HepG2 (cell line): ENCODE measurements around the gene GPSM1. TPM values are rescaled to one million over a fixed set of nuclear protein-coding genes. Genes with fewer than 3 reads are reported as not detected.
A peak's percentile ranks its signal among the peaks of the same experiment; 100 is the strongest.

Source experiments
- ADNP ChIP-seq: sonication (generic); formaldehyde crosslinking; IDR thresholded peaks from 2 replicates; pipeline ENCODE4 v1.4.0; 2020; ENCODE audit warnings: missing genetic modification reagents
- HDAC1 ChIP-seq: sonication (generic); formaldehyde crosslinking; IDR thresholded peaks from 2 replicates; pipeline ENCODE4 v1.5.1; 2020; ENCODE audit warnings: mild to moderate bottlenecking, missing genetic modification reagents
- HNF4A ChIP-seq: sonication (generic); formaldehyde crosslinking; IDR thresholded peaks from 2 replicates; pipeline ENCODE4 v1.4.0; 2020; ENCODE audit warnings: missing genetic modification reagents
- HNRNPLL ChIP-seq: fragments of 200-400 bp; formaldehyde crosslinking; IDR thresholded peaks from 2 replicates; pipeline ENCODE4 v1.6.1; 2017; ENCODE audit warnings: mild to moderate bottlenecking, low read depth, low read length; ENCODE audit not compliant: poor library complexity, severe bottlenecking
- KAT8 ChIP-seq: IDR thresholded peaks from 2 replicates; pipeline ENCODE4 v1.6.1; 2016; ENCODE audit warnings: missing genetic modification reagents, missing compliant biosample characterization
- MBNL3 ChIP-seq: fragments of 250-450 bp; sonication (Bioruptor Pico); conservative IDR thresholded peaks from 2 replicates; pipeline ENCODE4 v1.8.0; 2022; ENCODE audit warnings: mild to moderate bottlenecking, inconsistent platforms
- RBFOX2 ChIP-seq: fragments of 200-400 bp; formaldehyde crosslinking; IDR thresholded peaks from 2 replicates; pipeline ENCODE4 v1.6.1; 2017; ENCODE audit warnings: low read depth, mild to moderate bottlenecking, low read length
- RXRA ChIP-seq: sonication (generic); formaldehyde crosslinking; IDR thresholded peaks from 2 replicates; pipeline ENCODE4 v1.5.1; 2020; ENCODE audit warnings: missing genetic modification reagents
- YEATS4 ChIP-seq: sonication (generic); formaldehyde crosslinking; IDR thresholded peaks from 2 replicates; pipeline ENCODE4 v1.4.0; 2020; ENCODE audit warnings: missing genetic modification reagents, borderline replicate concordance
- ZKSCAN8 ChIP-seq: IDR thresholded peaks from 2 replicates; pipeline ENCODE4 v1.6.1; 2016; ENCODE audit warnings: borderline replicate concordance, missing genetic modification reagents, missing compliant biosample characterization
- ZNF143 ChIP-seq: sonication (generic); formaldehyde crosslinking; IDR thresholded peaks from 2 replicates; pipeline ENCODE4 v1.4.0; 2020; ENCODE audit warnings: missing genetic modification reagents
- ZNF20 ChIP-seq: sonication (generic); formaldehyde crosslinking; IDR thresholded peaks from 2 replicates; pipeline ENCODE4 v1.4.0; 2020; ENCODE audit warnings: mild to moderate bottlenecking, moderate library complexity, missing genetic modification reagents
- ZNF350 ChIP-seq: sonication (generic); formaldehyde crosslinking; IDR thresholded peaks from 2 replicates; pipeline ENCODE4 v1.4.0; 2020; ENCODE audit warnings: mild to moderate bottlenecking, low read depth, missing genetic modification reagents, borderline replicate concordance
- ZNF431 ChIP-seq: sonication (generic); formaldehyde crosslinking; IDR thresholded peaks from 2 replicates; pipeline ENCODE4 v1.9.0; 2022; ENCODE audit warnings: missing genetic modification reagents, low read depth, mild to moderate bottlenecking, borderline replicate concordance
- ZNF543 ChIP-seq: sonication (generic); formaldehyde crosslinking; IDR thresholded peaks from 2 replicates; pipeline ENCODE4 v1.4.0; 2020; ENCODE audit warnings: mild to moderate bottlenecking, missing genetic modification reagents
- ZNF557 ChIP-seq: sonication (generic); formaldehyde crosslinking; IDR thresholded peaks from 2 replicates; pipeline ENCODE4 v1.4.0; 2020; ENCODE audit warnings: missing genetic modification reagents
- ZNF607 ChIP-seq: sonication (generic); formaldehyde crosslinking; IDR thresholded peaks from 2 replicates; pipeline ENCODE4 v1.5.1; 2020; ENCODE audit warnings: missing genetic modification reagents, mild to moderate bottlenecking, borderline replicate concordance
- ZNF616 ChIP-seq: sonication (generic); formaldehyde crosslinking; IDR thresholded peaks from 2 replicates; pipeline ENCODE4 v1.5.0; 2020; ENCODE audit warnings: low read depth, mild to moderate bottlenecking, missing genetic modification reagents
- ZNF619 ChIP-seq: sonication (generic); formaldehyde crosslinking; IDR thresholded peaks from 2 replicates; pipeline ENCODE4 v1.4.0; 2020; ENCODE audit warnings: mild to moderate bottlenecking, missing genetic modification reagents
- ZNF777 ChIP-seq: sonication (generic); formaldehyde crosslinking; IDR thresholded peaks from 2 replicates; pipeline ENCODE4 v1.4.0; 2020; ENCODE audit warnings: missing genetic modification reagents
- polyA plus RNA-seq, 8 experiments: library from polyadenylated mRNA; depleted of rRNA in 3 of 8; stranded (reverse) in 7 of 8; unstranded in 1 of 8; fragments of >200 nt; fragmentation: Illumina TruSeq in 4 of 8; extraction: Trizol in 4 of 8; gene quantifications; 2 replicates each; pipeline versions ENCODE4 v1.2.1 to v1.2.3, GENCODE V29; 2011 to 2016; ENCODE audit warnings: low read depth in 4 of 8, missing spikeins in 1 of 8, mixed read lengths in 1 of 8; ENCODE audit not compliant: insufficient read depth in 1 of 8
- total RNA-seq, 5 experiments: library from RNA; depleted of rRNA; stranded (reverse); fragments of >200 nt; fragmentation: Illumina TruSeq; extraction: Trizol; gene quantifications; 2 replicates each; pipeline ENCODE4 v1.2.3, GENCODE V29; 2016; ENCODE audit warnings: low read depth in 1 of 5
- TF ChIP-seq, protein P1 (sequence below): sonication (generic); formaldehyde crosslinking; IDR thresholded peaks from 2 replicates; pipeline ENCODE4 v1.5.0; 2020; ENCODE audit warnings: mild to moderate bottlenecking, missing genetic modification reagents, moderate library complexity
- TF ChIP-seq, protein P2 (sequence below): sonication (generic); formaldehyde crosslinking; conservative IDR thresholded peaks from 2 replicates; pipeline ENCODE4 v1.8.1; 2023; ENCODE audit warnings: missing genetic modification reagents
- TF ChIP-seq, protein P3 (sequence below): sonication (generic); formaldehyde crosslinking; IDR thresholded peaks from 2 replicates; pipeline ENCODE4 v1.8.0; 2022; ENCODE audit warnings: missing genetic modification reagents, mild to moderate bottlenecking, inconsistent platforms, borderline replicate concordance
- TF ChIP-seq, protein P4 (sequence below): IDR thresholded peaks from 2 replicates; pipeline ENCODE4 v1.6.1; 2016; ENCODE audit warnings: missing compliant biosample characterization, missing genetic modification reagents, borderline replicate concordance

The GPSM1 gene
- total and polyA plus RNA-seq, 2 of the 13 experiments (the other 11 are each of a cell fraction or from before 2014, with no cell fraction given), result 1.0 to 2.4 TPM

DNA sequence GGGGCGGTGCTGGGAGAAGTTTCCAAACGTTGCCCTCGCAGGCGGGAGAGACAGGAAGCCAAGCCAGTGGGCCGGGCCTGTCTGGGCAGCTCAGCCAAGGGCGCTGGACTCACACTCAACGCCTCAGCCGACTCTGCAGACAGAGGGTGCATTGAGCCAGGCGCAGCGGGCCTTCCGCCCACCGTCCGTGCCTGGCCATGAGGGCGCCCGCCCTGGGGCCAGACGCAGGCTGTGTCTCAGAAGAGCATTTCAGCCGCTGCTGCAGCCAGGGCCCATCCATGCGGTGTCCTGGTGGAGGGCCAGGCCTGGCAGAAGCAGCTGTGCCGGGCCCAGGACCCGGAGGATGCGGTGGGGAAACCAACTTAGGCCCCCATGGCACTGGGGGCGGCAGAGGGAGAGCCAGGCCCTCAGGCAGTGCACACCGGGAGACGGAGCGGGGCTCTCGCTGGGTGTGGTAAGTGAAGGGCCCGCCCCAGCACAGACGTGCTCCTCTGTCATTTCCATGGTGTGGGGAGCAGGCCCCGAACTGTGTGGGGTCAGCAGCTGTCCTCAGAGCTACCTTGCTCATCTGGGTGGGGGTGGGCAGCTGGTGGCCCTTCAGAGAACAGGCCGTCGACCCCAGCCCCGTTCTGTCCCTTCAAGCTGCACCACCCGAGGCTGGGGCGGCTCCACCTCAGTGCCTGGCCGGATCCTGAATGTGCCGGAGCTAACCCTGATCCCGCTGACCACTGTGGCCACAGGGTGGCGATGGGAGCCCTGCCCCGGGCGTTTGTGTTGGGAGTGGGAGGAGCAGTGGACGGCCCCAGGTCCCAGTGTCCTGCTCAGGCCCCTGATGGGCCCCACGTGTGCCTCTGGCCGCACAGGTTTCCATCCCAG lies 18.2 kb downstream of the GPSM1 start (continued):
- TF ChIP-seq, protein P1, sequence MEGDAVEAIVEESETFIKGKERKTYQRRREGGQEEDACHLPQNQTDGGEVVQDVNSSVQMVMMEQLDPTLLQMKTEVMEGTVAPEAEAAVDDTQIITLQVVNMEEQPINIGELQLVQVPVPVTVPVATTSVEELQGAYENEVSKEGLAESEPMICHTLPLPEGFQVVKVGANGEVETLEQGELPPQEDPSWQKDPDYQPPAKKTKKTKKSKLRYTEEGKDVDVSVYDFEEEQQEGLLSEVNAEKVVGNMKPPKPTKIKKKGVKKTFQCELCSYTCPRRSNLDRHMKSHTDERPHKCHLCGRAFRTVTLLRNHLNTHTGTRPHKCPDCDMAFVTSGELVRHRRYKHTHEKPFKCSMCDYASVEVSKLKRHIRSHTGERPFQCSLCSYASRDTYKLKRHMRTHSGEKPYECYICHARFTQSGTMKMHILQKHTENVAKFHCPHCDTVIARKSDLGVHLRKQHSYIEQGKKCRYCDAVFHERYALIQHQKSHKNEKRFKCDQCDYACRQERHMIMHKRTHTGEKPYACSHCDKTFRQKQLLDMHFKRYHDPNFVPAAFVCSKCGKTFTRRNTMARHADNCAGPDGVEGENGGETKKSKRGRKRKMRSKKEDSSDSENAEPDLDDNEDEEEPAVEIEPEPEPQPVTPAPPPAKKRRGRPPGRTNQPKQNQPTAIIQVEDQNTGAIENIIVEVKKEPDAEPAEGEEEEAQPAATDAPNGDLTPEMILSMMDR (CRISPR knock-in tag), result peak; percentile 95
- TF ChIP-seq ZNF431 (CRISPR knock-in tag), result 0 out of 2 replicates have a peak, but pooled peaks have one; percentile 38
- TF ChIP-seq ZNF557 (CRISPR knock-in tag), result no peak
- peak; percentile 8; the same call in 1 of the 2 replicates for TF ChIP-seq RXRA
- TF ChIP-seq ZNF20 (CRISPR knock-in tag), result no peak
- peak; percentile 56; the same call in 1 of the 2 replicates for TF ChIP-seq ZNF143 (CRISPR knock-in tag)
- TF ChIP-seq ZNF350, result peak; percentile 73
- peak; percentile 34; the same call in 1 of the 2 replicates for TF ChIP-seq YEATS4 (CRISPR knock-in tag)
- TF ChIP-seq HNF4A (CRISPR knock-in tag), result peak; percentile 27; the same call in 1 of the 2 replicates
- peak; percentile 19; the same call in 1 of the 2 replicates for TF ChIP-seq ZNF619 (CRISPR knock-in tag)
- no peak; the same call in 1 of the 2 replicates for TF ChIP-seq ZNF607 (CRISPR knock-in tag)
- TF ChIP-seq HDAC1, result peak; percentile 71
- peak; percentile 46; the same call in 1 of the 2 replicates for TF ChIP-seq ZNF543 (CRISPR knock-in tag)
- peak; percentile 72 for TF ChIP-seq RBFOX2
- peak; percentile 7 for TF ChIP-seq HNRNPLL
- TF ChIP-seq, protein P2, sequence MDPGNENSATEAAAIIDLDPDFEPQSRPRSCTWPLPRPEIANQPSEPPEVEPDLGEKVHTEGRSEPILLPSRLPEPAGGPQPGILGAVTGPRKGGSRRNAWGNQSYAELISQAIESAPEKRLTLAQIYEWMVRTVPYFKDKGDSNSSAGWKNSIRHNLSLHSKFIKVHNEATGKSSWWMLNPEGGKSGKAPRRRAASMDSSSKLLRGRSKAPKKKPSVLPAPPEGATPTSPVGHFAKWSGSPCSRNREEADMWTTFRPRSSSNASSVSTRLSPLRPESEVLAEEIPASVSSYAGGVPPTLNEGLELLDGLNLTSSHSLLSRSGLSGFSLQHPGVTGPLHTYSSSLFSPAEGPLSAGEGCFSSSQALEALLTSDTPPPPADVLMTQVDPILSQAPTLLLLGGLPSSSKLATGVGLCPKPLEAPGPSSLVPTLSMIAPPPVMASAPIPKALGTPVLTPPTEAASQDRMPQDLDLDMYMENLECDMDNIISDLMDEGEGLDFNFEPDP (CRISPR knock-in tag), result no peak
- TF ChIP-seq MBNL3, result no peak
- TF ChIP-seq, protein P3, sequence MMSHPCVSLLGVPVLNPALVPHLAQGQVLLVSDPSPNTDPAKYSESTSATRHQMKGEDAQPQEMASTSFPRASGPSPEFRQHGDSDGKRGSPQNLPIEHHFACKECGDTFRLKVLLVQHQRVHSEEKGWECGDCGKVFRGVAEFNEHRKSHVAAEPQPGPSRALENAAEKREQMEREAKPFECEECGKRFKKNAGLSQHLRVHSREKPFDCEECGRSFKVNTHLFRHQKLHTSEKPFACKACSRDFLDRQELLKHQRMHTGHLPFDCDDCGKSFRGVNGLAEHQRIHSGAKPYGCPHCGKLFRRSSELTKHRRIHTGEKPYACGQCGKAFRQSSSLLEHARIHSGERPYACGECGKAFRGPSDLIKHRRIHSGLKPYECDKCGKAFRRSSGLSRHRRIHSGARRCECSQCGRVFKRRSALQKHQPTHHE (CRISPR knock-in tag), result 0 out of 2 replicates have a peak, but pooled peaks have one; percentile 20
- TF ChIP-seq, protein P4, sequence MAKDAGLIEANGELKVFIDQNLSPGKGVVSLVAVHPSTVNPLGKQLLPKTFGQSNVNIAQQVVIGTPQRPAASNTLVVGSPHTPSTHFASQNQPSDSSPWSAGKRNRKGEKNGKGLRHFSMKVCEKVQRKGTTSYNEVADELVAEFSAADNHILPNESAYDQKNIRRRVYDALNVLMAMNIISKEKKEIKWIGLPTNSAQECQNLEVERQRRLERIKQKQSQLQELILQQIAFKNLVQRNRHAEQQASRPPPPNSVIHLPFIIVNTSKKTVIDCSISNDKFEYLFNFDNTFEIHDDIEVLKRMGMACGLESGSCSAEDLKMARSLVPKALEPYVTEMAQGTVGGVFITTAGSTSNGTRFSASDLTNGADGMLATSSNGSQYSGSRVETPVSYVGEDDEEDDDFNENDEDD (CRISPR knock-in tag), result peak; percentile 38; the same call in 1 of the 2 replicates
- peak; percentile 66 for TF ChIP-seq KAT8
- TF ChIP-seq ZNF777, result peak; percentile 68; the same call in 1 of the 2 replicates
- no peak for TF ChIP-seq ADNP (CRISPR knock-in tag)
- TF ChIP-seq ZKSCAN8 (CRISPR knock-in tag), result 0 out of 2 replicates have a peak, but pooled peaks have one; percentile 23
- 0 out of 2 replicates have a peak, but pooled peaks have one; percentile 30 for TF ChIP-seq ZNF616 (CRISPR knock-in tag)
